NCI-H1048 (cell line): ENCODE measurements around the gene GPLD1.

Experiments
- DNase-seq: peaks from one replicate; lab custom pipeline; 2025; lab: John Stamatoyannopoulos, UW

Gene GPLD1

GRCh38 chr6:24382220-24382540, 107.2 kb downstream of the GPLD1 start:
- DNase-seq, result no peak

- no peak for DNase-seq
These were observed 107.7 kb downstream of the GPLD1 start for GRCh38 chr6:24381476-24382219.

GRCh38 chr6:24378473-24379097, 110.8 kb downstream of the GPLD1 start:
- no peak for DNase-seq
